COLO829 (cell line): ENCODE results near the gene AKR1C4.
"Not testable (repeated sequence)": the region's sequence is repeated elsewhere in the genome, so short reads cannot be mapped to it uniquely, and the experiment has no call there.

Experiments used
- DNase-seq: peaks from one replicate; pipeline ENCODE4 v3.0.0; 2012; ENCODE audit warnings: low spot score

The AKR1C4 gene

DNA sequence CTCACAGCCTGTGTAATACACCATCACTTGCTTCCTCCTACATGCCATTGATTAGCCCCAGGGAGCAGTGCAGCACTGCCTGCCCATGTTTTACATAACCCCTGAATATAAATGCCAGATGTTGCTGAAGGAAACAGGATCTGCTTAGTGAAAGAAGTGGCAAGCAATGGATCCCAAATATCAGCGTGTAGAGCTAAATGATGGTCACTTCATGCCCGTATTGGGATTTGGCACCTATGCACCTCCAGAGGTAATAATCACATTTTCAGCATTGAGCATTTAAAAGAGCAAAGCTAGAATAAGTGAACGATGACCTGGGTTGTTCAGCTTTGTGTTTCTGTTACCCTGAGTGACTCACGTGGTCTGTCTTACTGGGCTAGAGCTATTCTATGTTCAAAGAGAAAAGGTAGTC, at the start of gene AKR1C4:
TSS of gene AKR1C4 (plus strand) at position 136 of the 412 bp plus-strand sequence. CDS start at position 167, 31 bp downstream.
- no peak for DNase-seq

DNA sequence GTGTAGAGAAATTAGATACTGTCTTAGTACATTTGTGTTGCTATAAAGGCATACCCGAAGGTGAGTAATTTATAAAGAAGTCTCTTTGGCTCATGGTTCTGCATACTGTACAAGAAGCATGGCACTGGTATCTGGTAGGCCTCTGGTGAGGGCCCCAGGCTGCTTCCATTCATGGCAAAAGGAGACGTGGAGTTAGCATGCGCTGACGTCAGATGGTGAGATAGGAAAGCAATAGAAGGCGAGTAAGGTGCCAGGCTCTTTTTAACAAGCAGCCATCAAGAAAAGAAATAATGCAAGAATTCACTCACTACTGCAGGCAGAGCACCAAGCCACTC, 49.8 kb upstream of the AKR1C4 start:
- no peak for DNase-seq

DNA sequence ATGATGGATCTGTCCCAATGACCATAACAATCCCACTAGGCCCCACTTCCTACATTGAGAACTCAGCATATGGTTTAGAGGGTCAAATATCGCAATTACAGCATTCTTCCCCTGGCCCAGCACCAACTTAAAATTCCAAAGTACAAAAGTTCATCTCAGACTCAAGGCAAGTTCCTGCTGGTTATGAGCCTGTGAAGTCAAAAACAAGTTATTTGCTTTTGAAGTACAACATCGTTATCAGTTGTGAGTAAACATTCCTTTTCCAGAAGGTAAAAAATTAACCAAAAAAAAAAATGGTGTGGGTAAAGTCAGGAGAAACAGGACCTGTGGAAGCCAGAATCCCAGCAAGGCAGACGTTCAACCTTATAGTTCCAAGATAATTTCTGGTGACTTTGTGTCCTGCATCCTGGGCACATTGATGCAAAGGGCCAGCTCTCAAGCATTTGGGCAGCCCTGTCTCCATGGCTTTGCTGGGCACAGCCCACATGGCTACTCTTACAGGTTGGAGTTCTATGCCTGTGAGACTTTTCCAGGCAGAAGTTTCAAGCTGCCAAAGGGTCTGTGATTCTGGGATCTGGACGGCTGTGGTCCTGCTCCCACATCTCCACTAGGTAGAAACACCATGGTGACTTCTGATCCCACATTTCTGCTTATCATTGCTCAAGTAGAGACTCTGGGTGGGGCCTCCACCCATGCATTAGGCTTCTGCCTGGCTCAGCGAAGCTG, 49.2 kb upstream of the AKR1C4 start:
- no peak for DNase-seq

DNA sequence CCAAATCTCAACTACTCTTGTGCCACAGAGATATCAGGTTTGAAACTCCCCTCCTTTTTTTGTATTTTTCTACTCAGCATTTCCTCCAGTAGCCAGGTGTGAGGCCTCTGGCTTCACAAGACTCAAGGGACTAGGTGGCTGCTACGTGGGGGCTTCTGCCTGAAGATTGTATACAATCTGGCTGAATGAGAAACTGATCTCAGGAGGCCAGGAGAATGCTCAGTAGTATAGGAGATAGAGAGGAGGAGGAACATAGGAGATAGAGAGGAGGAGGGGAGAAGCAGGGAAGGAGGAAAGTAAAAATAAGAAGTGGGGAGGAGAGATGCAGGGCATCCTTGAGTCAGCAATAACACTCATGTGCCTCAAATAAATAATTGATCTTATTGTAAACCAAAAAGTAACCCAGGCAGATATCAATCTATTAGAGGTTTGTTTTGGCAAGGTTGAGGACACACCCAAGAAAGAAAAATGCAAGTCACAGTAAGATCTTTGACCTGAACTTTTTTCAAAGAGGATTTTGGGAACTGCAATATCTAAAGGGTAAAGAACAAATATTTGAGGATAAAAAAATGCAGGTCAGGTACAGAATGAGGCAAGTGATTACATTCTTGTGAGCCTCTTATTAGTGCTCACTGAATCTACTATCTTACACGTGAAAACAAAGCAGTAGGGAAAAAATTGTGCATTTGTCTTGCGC, 48.5 kb upstream of the AKR1C4 start:
- DNase-seq: no peak

DNA sequence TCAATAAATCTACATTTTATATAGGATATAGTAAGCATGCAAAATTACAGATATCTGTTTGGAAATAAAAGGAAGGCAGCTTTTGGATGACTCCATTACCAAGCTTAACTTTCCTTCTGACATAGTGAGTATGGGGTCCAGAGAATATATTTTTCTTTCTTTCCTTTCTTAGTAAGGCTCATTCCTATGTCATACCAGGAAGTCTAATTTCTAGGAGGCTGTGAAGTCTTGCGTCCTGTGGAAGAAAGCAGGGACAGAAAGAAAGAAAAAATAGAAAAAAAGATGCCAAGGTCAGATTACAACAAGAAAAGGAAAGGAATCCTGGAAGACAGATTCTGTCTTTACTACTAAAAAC, 48.0 kb upstream of the AKR1C4 start:
- no peak for DNase-seq

DNA sequence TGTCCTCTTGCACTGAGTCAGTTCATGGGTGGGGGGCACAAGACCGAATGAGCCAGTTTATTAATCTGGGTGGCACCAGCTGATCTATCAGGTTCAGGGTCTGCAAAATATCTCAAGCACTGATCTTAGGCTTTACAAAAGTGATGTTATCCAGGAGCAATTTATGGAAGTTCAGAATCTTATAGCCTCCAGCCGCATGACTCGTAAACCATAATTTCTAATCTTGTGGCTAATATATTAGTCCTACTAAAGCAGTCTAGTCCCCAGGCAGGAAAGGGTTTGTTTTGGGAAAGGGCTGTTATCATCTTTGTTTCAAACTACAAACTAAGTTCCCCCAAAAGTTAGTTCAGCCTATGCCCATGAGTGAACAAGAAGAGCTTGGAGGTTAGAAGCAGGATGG, 45.6 kb upstream of the AKR1C4 start:
- no peak for DNase-seq

DNA sequence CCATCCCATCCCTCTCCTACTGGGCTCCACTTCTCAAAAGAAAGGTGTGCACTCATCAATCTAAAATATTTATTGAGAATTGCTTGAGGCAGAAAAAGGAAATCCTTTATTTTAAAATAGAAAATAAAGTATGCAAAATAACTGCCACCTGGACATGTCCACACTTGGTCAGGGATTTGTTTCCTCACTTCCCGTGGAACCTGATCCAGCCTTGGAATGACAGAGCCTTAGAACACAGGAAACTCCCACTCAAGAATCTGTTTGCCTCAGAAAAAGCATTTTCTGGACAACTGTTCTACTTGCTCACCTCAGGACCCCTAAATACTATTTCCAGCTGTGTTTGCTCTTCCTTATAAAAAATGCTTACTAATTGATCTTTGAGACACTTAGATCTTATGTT, 40.7 kb upstream of the AKR1C4 start:
- no peak for DNase-seq

DNA sequence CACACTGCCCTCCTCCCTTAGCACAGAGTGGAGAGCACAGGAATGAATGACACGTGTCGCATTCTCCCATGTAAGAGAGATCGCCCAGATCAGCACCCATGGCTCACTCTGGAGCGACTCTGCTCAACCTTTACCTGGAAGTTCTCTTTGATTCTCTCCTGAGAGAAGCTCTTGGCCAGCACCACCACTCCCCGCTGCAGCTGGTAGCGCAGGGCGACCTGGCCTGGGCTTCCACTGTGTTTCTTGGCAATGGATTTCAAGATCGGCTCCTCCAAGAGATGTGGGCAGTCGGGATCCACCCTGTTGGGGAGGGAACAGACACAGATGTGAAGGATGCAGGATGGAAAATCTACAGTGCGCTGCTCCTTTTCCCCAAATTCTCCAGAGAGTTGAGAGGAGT, 39.1 kb upstream of the AKR1C4 start:
- DNase-seq: no peak

DNA sequence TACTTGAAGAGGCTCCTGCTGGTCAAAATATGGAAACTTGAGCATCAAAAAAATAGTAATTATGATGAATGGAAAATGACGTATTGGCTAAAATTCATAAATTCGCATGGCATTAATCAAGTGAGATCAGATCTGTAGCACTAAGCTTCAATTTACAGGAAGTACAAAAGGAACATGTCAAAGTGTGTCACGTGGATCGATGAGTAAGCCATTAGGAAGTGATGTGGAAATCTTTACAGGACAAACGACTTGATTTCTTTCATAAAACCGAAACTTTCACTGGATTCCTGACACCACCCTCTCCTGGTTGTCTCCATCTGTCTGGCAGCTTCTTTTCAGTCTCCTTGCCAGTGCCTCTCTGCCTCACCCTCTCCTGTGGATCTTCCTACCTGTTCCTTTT, 37.5 kb upstream of the AKR1C4 start:
- no peak for DNase-seq

DNA sequence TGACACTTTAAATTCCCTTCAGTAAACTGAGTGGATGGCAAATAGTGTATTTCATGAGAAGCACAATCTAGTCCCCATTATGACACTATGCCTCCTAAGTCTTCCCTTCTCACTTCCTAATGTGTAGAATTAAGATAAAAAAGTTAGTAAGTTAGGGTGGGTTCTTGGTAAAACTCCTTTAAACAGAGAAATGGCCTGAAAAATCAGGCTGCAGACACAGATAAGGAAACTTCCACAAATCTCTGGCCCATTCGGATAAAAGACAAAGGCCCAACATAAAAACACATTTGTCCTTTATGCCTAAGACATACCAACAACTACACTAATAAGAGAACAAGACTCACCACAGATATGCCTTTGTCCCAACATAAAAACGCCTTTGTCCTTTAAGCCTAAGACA, 33.1 kb upstream of the AKR1C4 start:
- no peak for DNase-seq

DNA sequence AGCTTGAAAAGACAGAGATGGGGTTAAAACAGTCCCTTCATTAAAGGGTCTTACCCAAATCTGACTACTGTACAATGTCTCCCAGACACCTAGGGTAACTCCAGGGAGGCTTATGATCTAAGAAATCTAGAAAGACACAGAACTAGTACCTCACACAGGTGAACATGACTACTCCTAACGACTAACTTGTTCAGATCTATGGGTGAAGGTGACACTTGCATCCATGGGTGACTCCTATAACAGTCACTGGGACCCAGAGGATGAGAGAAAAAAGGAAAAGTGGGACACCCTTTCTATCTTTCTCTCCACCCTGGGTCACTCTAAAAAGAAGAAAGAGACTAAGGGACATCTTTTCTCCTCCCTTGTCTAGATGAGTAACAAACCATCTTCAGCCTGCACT, 30.9 kb upstream of the AKR1C4 start:
- no peak for DNase-seq

DNA sequence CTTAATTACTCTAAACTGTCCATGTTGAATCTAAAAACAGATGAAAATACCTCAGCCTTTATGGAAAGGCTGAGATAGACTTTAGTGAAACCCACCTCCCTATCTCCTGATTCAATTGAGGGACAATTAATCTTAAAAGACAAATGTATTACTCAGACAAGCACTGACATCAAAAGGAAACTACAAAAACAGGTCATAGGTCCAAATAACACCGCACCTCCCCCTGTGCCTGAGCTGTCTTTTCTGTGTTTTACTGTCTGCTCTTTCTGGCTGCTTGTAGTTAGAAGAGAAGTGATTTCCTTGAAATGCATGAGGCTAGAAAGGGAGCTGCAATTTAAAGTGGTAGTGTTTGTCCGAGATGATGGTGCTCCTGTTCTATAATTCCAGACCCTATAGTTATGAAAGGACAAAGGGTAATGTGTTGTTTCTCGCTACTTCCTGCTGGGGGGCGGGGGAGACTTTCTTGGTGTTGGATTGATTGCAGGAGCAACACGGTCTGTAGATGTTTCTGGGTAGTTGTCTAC, 27.7 kb upstream of the AKR1C4 start:
- DNase-seq: no peak

DNA sequence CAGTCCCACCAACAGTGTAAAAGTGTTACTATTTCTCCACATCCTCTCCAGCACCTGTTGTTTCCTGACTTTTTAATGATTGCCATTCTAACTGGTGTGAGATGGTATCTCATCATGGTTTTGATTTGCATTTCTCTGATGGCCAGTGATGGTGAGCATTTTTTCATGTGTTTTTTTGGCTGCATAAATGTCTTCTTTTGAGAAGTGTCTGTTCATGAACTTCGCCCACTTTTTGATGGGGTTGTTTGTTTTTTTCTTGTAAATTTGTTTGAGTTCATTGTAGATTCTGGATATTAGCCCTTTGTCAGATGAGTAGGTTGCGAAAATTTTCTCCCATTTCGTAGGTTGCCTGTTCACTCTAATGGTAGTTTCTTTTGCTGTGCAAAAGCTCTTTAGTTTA, 21.1 kb upstream of the AKR1C4 start:
- not testable (repeated sequence) for DNase-seq

DNA sequence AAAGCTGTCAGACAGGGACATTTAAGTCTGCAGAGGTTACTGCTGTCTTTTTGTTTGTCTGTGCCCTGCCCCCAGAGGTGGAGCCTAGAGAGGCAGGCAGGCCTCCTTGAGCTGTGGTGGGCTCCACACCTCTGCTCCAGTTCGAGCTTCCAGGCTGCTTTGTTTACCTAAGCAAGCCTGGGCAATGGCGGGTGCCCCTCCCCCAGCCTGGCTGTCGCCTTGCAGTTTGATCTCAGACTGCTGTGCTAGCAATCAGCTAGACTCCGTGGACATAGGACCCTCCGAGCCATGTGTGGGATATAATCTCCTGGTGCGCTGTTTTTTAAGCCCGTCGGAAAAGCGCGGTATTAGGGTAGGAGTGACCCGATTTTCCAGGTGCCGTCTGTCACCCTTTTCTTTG, 16.1 kb upstream of the AKR1C4 start:
- DNase-seq: not testable (repeated sequence)

DNA sequence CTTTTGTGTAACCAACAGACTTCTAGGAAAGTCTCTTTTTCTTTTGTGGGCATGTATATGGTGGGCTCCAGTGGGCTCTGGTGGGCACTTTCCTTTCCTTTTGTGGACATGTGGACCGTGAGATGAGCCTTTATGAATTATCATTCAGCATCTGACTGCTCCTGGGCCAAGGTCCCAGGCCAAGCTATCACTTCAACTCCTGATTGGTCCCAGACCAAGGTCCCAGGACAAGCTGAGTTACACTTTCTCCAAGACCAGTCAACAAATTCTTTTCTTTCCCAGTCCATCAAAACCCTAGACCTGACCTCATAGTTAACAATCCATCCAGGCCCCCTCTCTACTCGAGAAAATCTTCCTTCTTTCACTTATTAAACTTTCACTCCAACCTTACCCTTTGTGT, 12.7 kb upstream of the AKR1C4 start:
- no peak for DNase-seq

DNA sequence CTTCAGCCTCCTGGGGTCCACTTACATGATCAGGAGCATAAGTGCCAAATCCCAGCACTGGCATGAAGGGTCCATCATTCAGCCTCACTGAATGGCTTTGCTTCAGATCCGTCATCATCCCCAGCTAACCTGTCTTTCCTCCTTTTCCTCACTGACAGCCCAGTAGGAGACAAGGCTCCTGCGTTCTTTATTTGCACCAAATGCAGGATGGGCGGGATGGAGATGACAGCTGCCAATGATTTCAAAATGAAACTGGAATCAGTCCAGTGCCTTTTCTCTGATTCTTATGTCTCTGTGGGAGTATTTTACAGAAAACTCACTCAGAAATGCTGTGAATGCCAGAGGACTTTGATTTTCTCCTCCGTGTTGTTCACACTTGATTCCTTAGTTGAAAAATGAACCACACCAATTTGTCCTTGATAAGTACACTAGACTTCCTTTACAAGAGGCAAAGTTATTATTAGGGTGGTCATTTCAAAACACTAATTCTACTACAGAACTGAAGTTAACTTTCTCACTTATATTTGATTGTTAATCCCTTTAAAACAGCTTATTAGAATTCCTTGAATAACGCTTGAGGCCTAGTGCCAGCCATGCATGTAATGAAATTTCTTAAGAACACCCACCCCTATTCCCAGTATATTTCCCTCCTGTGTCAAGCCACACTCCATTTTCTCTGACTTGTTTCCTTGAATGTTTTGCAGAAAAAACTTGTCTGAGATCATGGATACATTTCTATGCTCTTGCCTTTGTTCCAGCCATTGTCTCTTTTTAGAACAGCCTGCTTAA, 11.5 kb upstream of the AKR1C4 start, which contains the start of gene AKR1C8:
TSS of gene AKR1C8 (minus strand) at position 164 of the 789 bp plus-strand sequence. CDS start at position 118, 46 bp downstream.
- no peak for DNase-seq

DNA sequence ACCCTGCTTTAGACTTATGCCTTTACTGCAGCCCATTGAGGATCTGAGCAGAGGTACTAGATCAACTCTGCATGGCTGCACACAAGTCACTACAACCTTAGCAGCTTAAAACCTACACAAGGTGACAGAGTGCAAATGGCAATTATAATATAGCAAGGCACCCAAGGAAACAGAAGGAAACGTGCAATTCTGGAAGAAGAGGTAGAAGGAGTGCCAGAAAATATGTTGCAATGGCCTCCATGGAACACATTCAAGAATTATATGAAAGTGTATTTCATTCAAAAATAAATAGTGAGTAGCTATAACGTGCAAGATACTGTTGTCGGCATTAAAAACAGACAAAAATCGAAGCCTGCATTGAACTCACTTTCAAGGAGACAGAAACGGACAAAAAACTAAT, 8.8 kb upstream of the AKR1C4 start:
- no peak for DNase-seq

DNA sequence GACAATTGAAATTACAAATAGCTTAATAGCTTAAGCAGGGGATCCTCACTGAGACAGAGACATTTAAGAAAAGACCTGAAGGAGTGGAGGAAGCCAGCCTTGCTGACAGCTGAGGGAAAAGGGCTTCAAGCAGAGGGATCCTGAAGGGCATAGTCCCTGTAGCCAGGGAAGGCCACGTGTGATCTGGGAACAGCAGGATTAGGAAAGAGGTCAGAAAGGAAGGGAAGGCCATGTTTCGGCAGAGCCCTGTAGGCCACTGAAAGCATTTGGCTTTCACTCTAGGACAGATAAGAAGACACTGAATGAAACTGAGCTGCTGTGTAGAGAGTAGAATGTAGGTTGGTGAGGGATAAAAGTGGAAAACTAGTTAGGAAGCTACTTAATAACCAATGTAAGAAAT, 8.3 kb upstream of the AKR1C4 start:
- no peak for DNase-seq

DNA sequence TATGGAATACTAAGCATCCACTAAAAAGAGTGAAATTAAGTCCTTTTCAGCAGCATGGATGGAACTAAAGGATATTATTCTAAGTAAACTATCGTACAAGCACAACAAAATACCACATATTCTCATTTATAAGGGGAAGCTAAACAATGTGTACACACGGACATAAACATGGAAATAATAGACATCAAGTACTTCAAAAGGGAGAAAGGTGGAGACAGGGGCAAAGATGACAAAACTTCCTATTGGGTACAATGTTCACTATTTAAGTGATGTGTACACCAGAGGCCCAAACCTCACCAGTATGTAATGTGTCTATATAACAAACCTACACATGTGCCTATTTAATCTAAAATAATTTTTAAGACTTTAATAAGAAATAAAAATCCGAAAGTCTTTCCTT, 2.2 kb upstream of the AKR1C4 start:
- no peak for DNase-seq

DNA sequence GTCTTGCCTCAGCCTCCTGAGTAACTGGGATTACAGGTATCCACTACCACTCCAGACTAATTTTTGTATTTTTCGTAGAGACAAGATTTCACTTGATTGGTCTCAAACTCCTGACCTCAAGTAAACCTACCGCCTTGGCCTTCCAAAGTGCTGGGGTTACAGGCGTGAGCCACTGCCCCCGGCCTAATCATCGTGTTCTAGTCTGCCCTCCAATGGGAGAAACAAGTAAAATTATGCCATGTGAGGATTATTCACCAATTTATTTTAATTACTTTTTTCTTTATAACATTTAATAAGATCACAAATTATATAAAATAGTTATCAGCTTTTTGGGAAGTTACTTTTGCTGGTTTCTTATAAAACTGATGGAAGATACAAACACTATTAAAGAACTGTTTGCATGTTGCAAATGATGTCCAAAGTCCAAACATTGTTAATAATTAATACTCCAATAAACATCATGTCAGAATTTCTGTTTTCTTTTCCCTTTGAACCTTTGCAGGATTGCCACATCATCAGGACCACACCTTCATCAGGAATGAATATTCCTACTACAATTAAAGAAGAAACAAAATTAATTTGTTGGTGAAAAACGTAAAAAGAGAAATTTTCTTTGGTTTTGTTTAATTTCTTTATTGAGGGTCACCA, 786 bp upstream of the AKR1C4 start:
- DNase-seq: no peak

DNA sequence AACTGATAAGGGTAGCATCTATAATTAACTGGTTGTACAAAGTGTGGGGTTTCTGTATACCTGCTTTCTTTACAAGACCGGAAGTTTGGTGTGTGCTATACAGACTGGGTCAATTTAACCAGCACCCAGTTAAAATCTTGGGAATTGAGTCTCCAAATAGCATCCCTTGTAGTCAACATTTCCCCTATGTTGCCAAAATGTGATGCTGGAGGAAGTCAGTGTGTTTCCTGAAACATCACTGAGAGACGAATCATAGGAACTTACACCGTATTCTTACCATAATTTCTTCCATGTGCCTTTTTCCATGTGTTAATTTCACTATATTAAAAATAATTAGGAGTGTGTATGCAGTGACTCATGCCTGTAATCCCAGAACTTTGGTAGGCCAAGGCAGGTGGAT, 1.7 kb downstream of the AKR1C4 start:
- no peak for DNase-seq

DNA sequence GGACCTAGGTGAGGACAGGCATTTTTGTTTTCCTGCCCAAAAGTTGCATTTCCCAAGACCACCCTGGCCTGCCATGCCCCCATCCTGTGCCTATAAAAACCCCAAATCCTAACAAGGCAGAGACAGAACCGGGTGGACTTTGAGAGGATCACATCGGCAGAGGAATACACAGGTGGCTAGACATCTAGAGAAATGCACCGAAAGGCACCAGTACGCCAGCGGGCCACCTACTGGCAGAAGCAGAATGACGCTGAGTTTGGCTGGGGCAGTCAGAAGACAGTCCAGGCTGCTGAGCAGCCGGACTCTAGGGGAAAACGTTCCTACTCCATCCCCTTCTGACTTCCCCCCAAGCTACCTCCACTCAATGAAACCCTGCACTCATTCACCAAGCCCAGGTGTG, 2.8 kb downstream of the AKR1C4 start:
- DNase-seq: no peak
